ENCODE results near the gene PGLYRP2. TPM values are rescaled to one million over a fixed set of nuclear protein-coding genes. Genes with fewer than 3 reads are reported as not detected.

The PGLYRP2 gene
- total RNA-seq, 1 donor from 2014 or later: not detected

- Mint-ChIP-seq H3K4me3 (no peak overlapping the region), H3K9me3 (no peaks in the 10 kb centered on the region), H3K27ac (no peak overlapping the region), H3K36me3 (no peaks in the 10 kb centered on the region), H3K27me3 (peaks cover 66% of the 10 kb centered on the region), H3K4me1 (ENCODE audit: unreplicated experiment) (no peaks in the 10 kb centered on the region)
- TF ChIP-seq CTCF (conservative IDR thresholded peaks at IDR 0.05): no peak
- no peak for DNase-seq (ENCODE audit: extremely low spot score, unreplicated experiment)
Measured at GRCh38 chr19:15463861-15464371, 15.4 kb downstream of the PGLYRP2 start.

DNA sequence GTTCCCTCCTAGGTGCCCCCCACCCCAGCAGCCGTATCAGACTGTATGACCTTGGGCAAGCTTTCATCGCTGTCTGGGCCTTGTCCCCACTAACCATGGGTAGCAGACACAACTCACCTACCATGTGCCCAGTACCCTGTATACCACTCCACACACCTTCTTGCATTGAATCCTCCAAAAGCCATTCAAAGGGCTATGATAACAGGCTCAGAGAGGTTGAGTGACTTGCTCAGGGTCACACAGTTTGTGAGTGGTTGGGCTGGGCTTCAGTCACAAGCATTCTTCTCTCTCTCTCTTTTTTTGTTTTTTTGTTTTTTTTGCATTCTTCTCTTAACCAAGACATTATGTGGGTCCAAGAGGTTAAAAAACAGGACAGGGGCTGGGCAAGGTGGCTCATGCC, 17.6 kb downstream of the PGLYRP2 start:
- Mint-ChIP-seq H3K36me3 (no peaks in the 10 kb centered on the region), H3K9me3 (no peaks in the 10 kb centered on the region), H3K4me3 (no peak overlapping the region), H3K27me3 (peaks cover 63% of the 10 kb centered on the region), H3K4me1 (ENCODE audit: unreplicated experiment) (no peaks in the 10 kb centered on the region), H3K27ac (no peak overlapping the region)
- no peak for DNase-seq (ENCODE audit: extremely low spot score, unreplicated experiment)
- no peak for TF ChIP-seq CTCF (conservative IDR thresholded peaks at IDR 0.05)

- no peak for TF ChIP-seq CTCF (conservative IDR thresholded peaks at IDR 0.05)
- H3K9me3 Mint-ChIP-seq: no peaks in the 10 kb centered on the region
- no peak overlapping the region for H3K27ac Mint-ChIP-seq
- H3K4me3 Mint-ChIP-seq: no peak overlapping the region
- H3K4me1 Mint-ChIP-seq (ENCODE audit: unreplicated experiment): no peaks in the 10 kb centered on the region
- DNase-seq (ENCODE audit: extremely low spot score, unreplicated experiment): no peak
- H3K36me3 Mint-ChIP-seq: no peaks in the 10 kb centered on the region
- peaks cover 83% of the 10 kb centered on the region for H3K27me3 Mint-ChIP-seq
Measured at GRCh38 chr19:15457701-15458484, 21.4 kb downstream of the PGLYRP2 start.

DNA sequence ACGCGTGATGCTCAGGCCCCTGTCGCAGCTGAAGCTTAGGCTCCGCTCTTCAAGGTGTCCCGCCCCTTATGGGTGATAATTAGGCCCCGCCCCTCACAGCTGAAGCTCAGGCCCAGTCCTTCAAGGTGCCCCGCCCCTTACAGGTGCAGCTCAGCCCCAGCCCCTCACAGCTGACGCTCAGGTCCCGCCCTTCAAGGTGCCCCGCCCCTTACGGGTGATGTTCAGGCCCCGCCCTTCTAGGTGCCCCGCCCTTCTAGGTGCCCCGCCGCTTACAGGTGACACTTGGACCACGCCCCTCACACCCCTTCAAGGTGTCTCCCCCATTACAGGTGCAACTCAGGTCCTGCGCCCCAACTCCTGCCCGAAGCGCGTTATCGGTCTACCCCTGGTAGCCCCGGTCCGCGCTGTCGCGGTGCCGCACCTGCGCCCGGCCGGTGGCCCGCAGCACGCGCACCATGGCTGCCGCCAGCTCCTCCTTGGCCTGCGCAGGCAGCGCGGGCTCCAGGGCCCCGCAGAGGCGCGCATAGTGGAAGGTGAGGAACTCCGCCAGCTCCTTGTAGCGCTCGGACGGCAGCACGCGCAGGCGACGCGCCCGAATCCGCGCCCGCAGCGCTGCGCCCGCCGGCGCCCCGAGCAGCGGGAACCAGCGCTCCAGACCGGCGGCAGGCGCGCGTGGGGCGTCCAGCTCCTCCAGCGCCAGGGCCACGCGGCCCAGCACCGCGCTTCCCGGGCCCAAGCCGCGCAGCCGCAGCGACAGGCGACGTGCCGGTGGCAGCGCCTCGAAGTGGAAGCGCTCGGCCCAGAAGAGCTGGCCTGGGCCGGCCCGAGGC, 22.2 kb downstream of the PGLYRP2 start:
- Mint-ChIP-seq H3K4me1 (ENCODE audit: unreplicated experiment) (no peaks in the 10 kb centered on the region), H3K9me3 (no peaks in the 10 kb centered on the region), H3K27me3 (peaks cover 78% of the 10 kb centered on the region), H3K36me3 (no peaks in the 10 kb centered on the region), H3K4me3 (no peak overlapping the region), H3K27ac (no peak overlapping the region)
- DNase-seq (ENCODE audit: extremely low spot score, unreplicated experiment): no peak
- TF ChIP-seq CTCF (conservative IDR thresholded peaks at IDR 0.05): no peak

GRCh38 chr19:15456441-15456840, 22.9 kb downstream of the PGLYRP2 start:
- H3K36me3 Mint-ChIP-seq: no peaks in the 10 kb centered on the region
- no peak overlapping the region for H3K27ac Mint-ChIP-seq
- H3K9me3 Mint-ChIP-seq: no peaks in the 10 kb centered on the region
- no peak overlapping the region for H3K4me3 Mint-ChIP-seq
- H3K4me1 Mint-ChIP-seq (ENCODE audit: unreplicated experiment): no peaks in the 10 kb centered on the region
- TF ChIP-seq CTCF (conservative IDR thresholded peaks at IDR 0.05): no peak
- peaks cover 74% of the 10 kb centered on the region for H3K27me3 Mint-ChIP-seq
- no peak for DNase-seq (ENCODE audit: extremely low spot score, unreplicated experiment)
